OCI-LY3 (cell line): ENCODE results near the gene CHN2.

Experiments used
- CTCF ChIP-seq: fragments of 200-600, 300-600 bp; sonication (generic); IDR thresholded peaks from 2 replicates; pipeline ENCODE4 v1.5.1; 2014; ENCODE audit warnings: antibody characterized with exemption, low read length, low read depth
- EZH2phosphoT487 ChIP-seq: fragments of 200-600 bp; shearing (Covaris generic); IDR thresholded peaks from 2 replicates; pipeline ENCODE4 v1.6.1; 2018; ENCODE audit warnings: antibody characterized with exemption, mixed run types, low read depth

DNA sequence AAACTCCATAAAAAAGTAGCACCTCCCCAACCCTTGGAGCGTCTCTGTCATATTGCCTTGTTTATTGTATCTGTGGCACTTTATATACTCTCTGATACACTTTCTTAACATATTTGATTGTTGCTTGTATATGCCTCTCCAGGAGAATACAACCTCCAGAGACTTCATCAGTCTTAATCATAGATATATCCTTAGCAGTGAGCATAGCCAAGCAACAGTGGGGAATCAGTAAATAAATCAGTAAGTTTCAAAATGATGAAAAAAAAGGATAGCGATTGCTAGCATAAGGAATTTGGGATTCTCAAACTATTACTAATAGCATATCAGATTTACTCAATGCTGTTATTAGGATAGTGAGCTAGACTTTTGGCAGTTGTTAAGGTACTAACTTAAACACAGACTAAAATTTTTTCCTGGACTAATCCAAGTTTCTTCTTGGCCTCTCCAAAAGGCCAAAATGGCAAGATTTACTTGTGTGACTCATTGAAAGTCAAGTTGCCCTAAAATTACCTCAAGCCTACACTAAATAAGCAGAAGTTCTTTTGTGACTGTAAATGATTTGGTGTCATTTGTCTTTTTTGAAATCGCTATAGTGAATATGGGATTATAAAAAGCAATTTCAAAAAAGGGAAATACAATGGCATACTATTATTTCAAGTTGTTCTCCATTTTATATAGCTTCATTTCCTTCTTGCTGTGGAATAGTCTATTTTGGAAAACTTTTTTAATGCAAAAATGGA lies 177.9 kb downstream of the CHN2 start:
- TF ChIP-seq CTCF: no peak
- no peak for TF ChIP-seq EZH2phosphoT487
